GM18499 (cell line): ENCODE results near the gene DLGAP1.
"Not testable (repeated sequence)": the region's sequence is repeated elsewhere in the genome, so short reads cannot be mapped to it uniquely, and the experiment has no call there.

Source experiments
- ATAC-seq: cut with Tn5 transposase; IDR thresholded peaks from one replicate; pipeline ENCODE4 v1.9.1; 2021; ENCODE audit warnings: moderate number of reproducible peaks; ENCODE audit not compliant: insufficient read depth, unreplicated experiment

The DLGAP1 gene

GRCh38 chr18:3653851-3654441 is 801.2 kb downstream of the DLGAP1 start:
- ATAC-seq: no peak

GRCh38 chr18:3653263-3653850 is 801.8 kb downstream of the DLGAP1 start:
- ATAC-seq: no peak

- ATAC-seq: no peak
These were observed 802.5 kb downstream of the DLGAP1 start for GRCh38 chr18:3652380-3653262.

- ATAC-seq: no peak
These were observed 803.8 kb downstream of the DLGAP1 start for GRCh38 chr18:3651266-3651665.

- not testable (repeated sequence) for ATAC-seq
These were observed 804.5 kb downstream of the DLGAP1 start for GRCh38 chr18:3650521-3651042.

GRCh38 chr18:3649633-3650426 is 805.3 kb downstream of the DLGAP1 start:
- ATAC-seq: no peak

- no peak for ATAC-seq
These were observed 805.9 kb downstream of the DLGAP1 start for GRCh38 chr18:3649135-3649632.

GRCh38 chr18:3648641-3649040 is 806.5 kb downstream of the DLGAP1 start:
- no peak for ATAC-seq

- ATAC-seq: no peak
These were observed 806.9 kb downstream of the DLGAP1 start for GRCh38 chr18:3648200-3648599.

GRCh38 chr18:3647636-3648035 is 807.5 kb downstream of the DLGAP1 start:
- ATAC-seq: no peak

GRCh38 chr18:3645384-3646156 is 809.5 kb downstream of the DLGAP1 start:
- no peak for ATAC-seq

- no peak for ATAC-seq
These were observed 820.7 kb downstream of the DLGAP1 start for GRCh38 chr18:3634250-3634939.

- no peak for ATAC-seq
These were observed 823.2 kb downstream of the DLGAP1 start for GRCh38 chr18:3631887-3632286.

GRCh38 chr18:3626929-3627458 is 828.1 kb downstream of the DLGAP1 start:
- no peak for ATAC-seq

GRCh38 chr18:3625742-3626091 is 829.4 kb downstream of the DLGAP1 start:
- ATAC-seq: no peak

GRCh38 chr18:3624935-3625741 is 830.0 kb downstream of the DLGAP1 start:
- ATAC-seq: no peak

GRCh38 chr18:3624546-3624934 is 830.6 kb downstream of the DLGAP1 start:
- ATAC-seq: no peak
